ENCODE data around the gene MORN5. TPM values are rescaled to one million over a fixed set of nuclear protein-coding genes. Genes with fewer than 3 reads are reported as not detected.

The MORN5 gene
- total RNA-seq, 2 donors from 2014 or later: 0.82 TPM; not detected in 1

- Mint-ChIP-seq H3K9me3 (no peaks in the 10 kb centered on the region), H3K36me3 (peaks cover 5 to 12% of the 10 kb centered on the region in 2 donors), H3K27ac (no peak overlapping the region)
- ATAC-seq: no peak
- DNase-seq (ENCODE audit: low spot score in 2 of 2): no peak
Measured at GRCh38 chr9:122164286-122164685, 4.6 kb downstream of the MORN5 start.

DNA sequence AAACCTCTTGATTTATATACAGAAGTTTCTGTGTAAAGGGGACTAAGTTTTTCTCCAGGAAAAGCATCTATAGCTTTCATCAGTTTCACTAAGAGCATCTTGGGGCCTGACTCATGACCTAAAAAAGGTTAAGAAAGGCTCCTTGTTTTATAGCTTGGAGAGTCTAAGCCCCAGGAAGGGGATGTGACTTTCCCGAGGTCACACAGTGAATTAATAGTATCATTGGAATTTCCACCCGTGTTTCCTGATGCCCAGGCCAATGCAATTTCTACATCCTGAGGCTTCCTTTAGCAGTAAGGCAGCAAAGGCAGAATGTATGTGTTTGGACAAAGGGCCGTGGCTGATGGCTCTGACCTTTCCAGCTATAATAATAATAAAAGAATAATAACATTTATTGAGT lies 8.6 kb downstream of the MORN5 start:
- no peak overlapping the region for H3K27ac Mint-ChIP-seq
- ATAC-seq (no peak), DNase-seq (ENCODE audit: low spot score in 2 of 2) (no peak)
- H3K36me3 Mint-ChIP-seq: no peaks in the 10 kb centered on the region
- H3K9me3 Mint-ChIP-seq: no peaks in the 10 kb centered on the region

DNA sequence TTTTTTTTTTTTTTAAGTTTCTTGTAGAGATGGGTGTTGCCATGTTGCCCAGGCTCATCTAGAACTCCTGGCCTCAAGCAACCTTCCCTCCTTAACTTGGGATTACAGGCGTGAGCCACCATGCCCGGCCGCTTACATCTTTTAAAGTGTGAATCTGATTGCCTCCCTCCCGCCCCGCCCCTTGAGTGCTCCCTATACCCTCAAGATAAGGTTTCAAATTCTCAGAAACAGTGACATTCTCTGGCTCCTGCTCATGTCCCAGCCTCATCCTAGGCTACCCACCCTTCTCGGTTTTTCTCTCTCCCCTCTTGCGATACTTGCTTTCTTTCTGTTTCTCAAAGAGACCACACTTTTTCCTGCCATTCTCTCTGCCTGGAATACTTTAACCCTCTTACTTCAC lies 12.4 kb downstream of the MORN5 start:
- Mint-ChIP-seq H3K9me3 (no peaks in the 10 kb centered on the region), H3K36me3 (no peaks in the 10 kb centered on the region), H3K27ac (no peak overlapping the region)
- ATAC-seq: no peak
- no peak for DNase-seq (ENCODE audit: low spot score in 2 of 2)

GRCh38 chr9:122173670-122174069 lies 14.0 kb downstream of the MORN5 start:
- DNase-seq (ENCODE audit: low spot score in 2 of 2): no peak
- ATAC-seq: no peak
- no peak overlapping the region for H3K27ac Mint-ChIP-seq
- no peaks in the 10 kb centered on the region for H3K36me3 Mint-ChIP-seq
- no peaks in the 10 kb centered on the region for H3K9me3 Mint-ChIP-seq

GRCh38 chr9:122176916-122177315 lies 17.2 kb downstream of the MORN5 start:
- ATAC-seq (no peak), DNase-seq (ENCODE audit: low spot score in 2 of 2) (no peak)
- Mint-ChIP-seq H3K9me3 (no peaks in the 10 kb centered on the region), H3K36me3 (no peaks in the 10 kb centered on the region), H3K27ac (no peak overlapping the region)

DNA sequence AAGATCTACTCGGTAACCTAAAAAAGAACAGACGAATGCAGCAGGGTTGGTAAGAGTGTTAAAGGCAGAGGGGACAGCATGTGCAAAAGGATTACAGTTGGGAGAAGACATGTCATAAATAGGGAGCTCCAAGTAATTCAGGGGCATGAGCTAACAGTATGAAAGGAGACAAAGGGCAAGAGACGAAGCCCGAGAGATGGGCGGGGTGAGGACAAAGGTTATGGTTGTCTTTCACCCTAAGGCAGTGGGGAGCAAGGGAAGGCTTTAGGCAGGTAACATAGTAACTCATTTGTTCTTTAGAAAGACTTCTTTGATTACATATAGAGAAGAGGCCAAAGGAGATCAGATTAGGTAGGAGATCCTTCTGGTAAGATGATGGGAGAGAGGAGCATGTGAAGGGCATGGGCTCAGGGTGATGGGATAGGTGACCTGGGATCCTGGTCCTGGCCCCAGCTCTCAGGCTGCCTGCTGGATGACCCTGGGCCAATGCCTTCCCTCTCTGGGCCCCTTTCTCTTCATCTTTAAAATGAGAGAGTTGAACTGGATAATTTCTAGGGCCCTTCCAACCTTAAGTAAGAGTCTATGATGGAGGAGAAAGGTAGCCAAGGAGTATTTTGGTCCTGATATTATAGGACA lies 19.5 kb downstream of the MORN5 start:
- DNase-seq (ENCODE audit: low spot score in 2 of 2) (no peak), ATAC-seq (no peak)
- no peaks in the 10 kb centered on the region for H3K9me3 Mint-ChIP-seq
- no peaks in the 10 kb centered on the region for H3K36me3 Mint-ChIP-seq
- no peak overlapping the region for H3K27ac Mint-ChIP-seq

GRCh38 chr9:122179690-122180074 lies 20.0 kb downstream of the MORN5 start:
- H3K27ac Mint-ChIP-seq: no peak overlapping the region

DNA sequence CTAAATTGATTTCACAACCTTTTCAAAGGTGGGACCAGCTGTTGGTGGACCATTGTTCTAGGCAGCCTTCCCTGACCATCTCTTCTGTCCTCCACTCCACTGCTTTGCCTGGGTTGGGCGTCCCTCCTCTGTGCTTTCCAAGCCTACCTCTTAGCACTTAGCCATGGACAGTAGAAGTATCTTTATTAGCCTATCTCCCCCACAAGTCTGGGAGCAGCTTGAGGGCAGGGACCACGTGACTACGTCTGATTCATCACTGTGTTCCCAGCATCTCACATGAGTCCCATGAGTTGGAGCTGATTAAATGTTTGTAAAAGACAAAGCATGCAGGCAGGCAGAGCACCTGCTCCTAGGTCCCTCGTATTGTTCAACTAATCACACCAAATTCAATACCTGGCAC lies 20.9 kb downstream of the MORN5 start:
- no peak for DNase-seq (ENCODE audit: low spot score in 2 of 2)
- H3K27ac Mint-ChIP-seq: no peak overlapping the region
- H3K36me3 Mint-ChIP-seq: no peaks in the 10 kb centered on the region
- no peaks in the 10 kb centered on the region for H3K9me3 Mint-ChIP-seq
- no peak for ATAC-seq

More at GRCh38 chr9:122179690-122180074, 20.0 kb downstream of the MORN5 start:
- ATAC-seq (no peak), DNase-seq (ENCODE audit: low spot score in 2 of 2) (no peak)
- no peaks in the 10 kb centered on the region for H3K9me3 Mint-ChIP-seq
- no peaks in the 10 kb centered on the region for H3K36me3 Mint-ChIP-seq

GRCh38 chr9:122183501-122183900 lies 23.8 kb downstream of the MORN5 start:
- H3K36me3 Mint-ChIP-seq: no peaks in the 10 kb centered on the region

GRCh38 chr9:122184551-122184950 lies 24.8 kb downstream of the MORN5 start:
- no peak for DNase-seq (ENCODE audit: low spot score in 2 of 2)
- Mint-ChIP-seq H3K9me3 (no peaks in the 10 kb centered on the region), H3K36me3 (no peaks in the 10 kb centered on the region), H3K27ac (no peak overlapping the region)
- ATAC-seq: no peak

More at GRCh38 chr9:122183501-122183900, 23.8 kb downstream of the MORN5 start:
- no peak overlapping the region for H3K27ac Mint-ChIP-seq
- no peaks in the 10 kb centered on the region for H3K9me3 Mint-ChIP-seq
- ATAC-seq (no peak), DNase-seq (ENCODE audit: low spot score in 2 of 2) (no peak)

GRCh38 chr9:122186301-122186700 lies 26.6 kb downstream of the MORN5 start:
- DNase-seq (ENCODE audit: low spot score in 2 of 2) (no peak), ATAC-seq (no peak)
- no peaks in the 10 kb centered on the region for H3K36me3 Mint-ChIP-seq
- no peak overlapping the region for H3K27ac Mint-ChIP-seq
- no peaks in the 10 kb centered on the region for H3K9me3 Mint-ChIP-seq

DNA sequence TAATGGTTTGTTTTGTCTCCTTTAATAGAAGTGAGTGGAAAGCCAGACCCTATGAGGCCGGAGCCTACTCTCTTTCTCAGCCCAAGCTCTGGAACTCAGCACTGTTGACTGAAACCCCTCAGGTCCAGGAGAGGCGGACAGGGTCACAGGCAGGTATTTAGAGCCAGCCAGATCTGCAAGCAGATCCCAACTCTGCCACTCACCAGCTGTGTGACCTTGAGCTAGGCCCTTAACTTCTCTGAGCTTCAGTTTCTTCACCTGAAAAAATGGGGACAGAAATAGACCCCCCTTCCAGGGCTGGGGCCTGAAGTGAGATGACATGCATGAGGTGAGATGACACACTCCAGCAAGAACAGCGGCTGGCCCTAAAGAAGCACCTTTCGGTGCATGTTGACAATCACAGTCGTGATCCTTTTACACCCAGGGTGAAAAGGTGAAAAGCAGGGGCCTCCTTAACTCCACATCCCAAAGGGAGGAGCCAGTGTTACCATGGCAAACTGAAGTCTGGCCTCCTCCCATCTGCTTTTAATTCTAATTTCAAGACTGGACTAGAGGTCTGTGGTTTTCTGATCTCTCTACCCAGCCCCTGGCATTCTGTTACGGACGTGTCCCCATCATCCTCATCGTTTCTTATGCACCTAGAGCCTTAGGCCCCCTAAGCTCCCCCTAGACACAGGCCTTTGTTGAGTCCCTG lies 27.2 kb downstream of the MORN5 start:
- H3K9me3 Mint-ChIP-seq: no peaks in the 10 kb centered on the region
- H3K36me3 Mint-ChIP-seq: no peaks in the 10 kb centered on the region
- no peak for ATAC-seq
- no peak overlapping the region for H3K27ac Mint-ChIP-seq
- no peak for DNase-seq (ENCODE audit: low spot score in 2 of 2)

DNA sequence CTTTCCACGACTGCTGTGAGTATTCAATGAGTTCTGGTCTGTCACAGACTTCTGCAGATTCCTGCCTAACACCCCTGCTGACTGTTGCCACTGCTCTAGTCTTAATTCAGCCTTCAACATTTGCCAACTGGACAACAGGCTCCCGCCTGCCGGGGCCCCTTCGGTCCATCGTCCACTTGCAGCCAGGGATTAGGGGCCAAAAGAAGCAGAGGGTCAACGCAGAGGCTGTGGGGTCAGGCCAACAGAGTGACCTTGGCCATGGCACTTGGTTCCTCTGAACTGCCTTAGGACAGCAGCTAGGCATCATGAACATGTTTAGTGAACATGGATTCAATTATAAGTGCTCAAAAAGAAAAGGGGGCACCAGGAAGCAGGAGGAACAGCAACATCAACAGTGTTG lies 28.7 kb downstream of the MORN5 start:
- Mint-ChIP-seq H3K27ac (peak overlapping the region in 1 of 2 donors; percentile 14), H3K9me3 (no peaks in the 10 kb centered on the region), H3K36me3 (no peaks in the 10 kb centered on the region)
- DNase-seq (ENCODE audit: low spot score in 2 of 2) (no peak), ATAC-seq (no peak)

GRCh38 chr9:122190597-122191381 lies 31.1 kb downstream of the MORN5 start:
- no peak for DNase-seq (ENCODE audit: low spot score in 2 of 2)
- H3K36me3 Mint-ChIP-seq: no peaks in the 10 kb centered on the region
- H3K9me3 Mint-ChIP-seq: no peaks in the 10 kb centered on the region
- no peak overlapping the region for H3K27ac Mint-ChIP-seq
- ATAC-seq: peak in 1 of 2 donors; percentile 71

- Mint-ChIP-seq H3K9me3 (no peaks in the 10 kb centered on the region), H3K27ac (no peak overlapping the region)
Measured at GRCh38 chr9:122191584-122191983, 31.9 kb downstream of the MORN5 start.

GRCh38 chr9:122192261-122192875 lies 32.7 kb downstream of the MORN5 start:
- Mint-ChIP-seq H3K36me3 (no peaks in the 10 kb centered on the region), H3K9me3 (no peaks in the 10 kb centered on the region), H3K27ac (no peak overlapping the region)
- no peak for ATAC-seq
- no peak for DNase-seq (ENCODE audit: low spot score in 2 of 2)

More at GRCh38 chr9:122191584-122191983, 31.9 kb downstream of the MORN5 start:
- no peak for ATAC-seq
- H3K36me3 Mint-ChIP-seq: no peaks in the 10 kb centered on the region
- DNase-seq (ENCODE audit: low spot score in 2 of 2): no peak

GRCh38 chr9:122192914-122193525 lies 33.3 kb downstream of the MORN5 start:
- ATAC-seq (no peak), DNase-seq (ENCODE audit: low spot score in 2 of 2) (no peak)
- H3K27ac Mint-ChIP-seq: no peak overlapping the region

More at GRCh38 chr9:122192914-122193525, 33.3 kb downstream of the MORN5 start:
- no peaks in the 10 kb centered on the region for H3K9me3 Mint-ChIP-seq
- no peaks in the 10 kb centered on the region for H3K36me3 Mint-ChIP-seq
